RWPE2 (cell line): Measurements from ENCODE around the gene AFG3L2.

Source experiments
- ATAC-seq: fragments of 200-7000 bp; cut with Tn5 transposase; 3 replicates; pipeline ENCODE4 v1.9.1; 2021; ENCODE audit warnings: low read depth
- DNase-seq: peaks from one replicate; pipeline ENCODE4 v3.0.0-alpha.2; 2020; ENCODE audit warnings: low spot score
- H3K27ac ChIP-seq: fragments of 450-650 bp; 2 replicates; pipeline ENCODE4 v1.5.1; 2017; ENCODE audit warnings: mild to moderate bottlenecking; ENCODE audit not compliant: poor library complexity, severe bottlenecking
- H3K27me3 ChIP-seq: fragments of 250-450 bp; sonication (Bioruptor Pico); 2 replicates; pipeline ENCODE4 v1.5.1; 2021; ENCODE audit warnings: mild to moderate bottlenecking, moderate library complexity; ENCODE audit not compliant: insufficient read depth, poor library complexity, severe bottlenecking
- H3K36me3 ChIP-seq: fragments of 250-450 bp; sonication (Bioruptor Pico); 2 replicates; pipeline ENCODE4 v1.5.1; 2020; ENCODE audit warnings: low read depth, mild to moderate bottlenecking, moderate library complexity
- H3K4me1 ChIP-seq: fragments of 250-450 bp; sonication (Bioruptor Pico); 2 replicates; pipeline ENCODE4 v1.5.1; 2021; ENCODE audit warnings: mild to moderate bottlenecking, moderate library complexity; ENCODE audit not compliant: insufficient read depth, poor library complexity, severe bottlenecking
- H3K4me3 ChIP-seq: fragments of 250-450 bp; sonication (Bioruptor Pico); 2 replicates; pipeline ENCODE4 v1.5.1; 2021; ENCODE audit warnings: mild to moderate bottlenecking, moderate library complexity; ENCODE audit not compliant: severe bottlenecking
- H3K9me3 ChIP-seq: fragments of 250-450 bp; sonication (Bioruptor Pico); 2 replicates; pipeline ENCODE4 v1.5.1; 2021; ENCODE audit warnings: mild to moderate bottlenecking, moderate library complexity; ENCODE audit not compliant: severe bottlenecking
- CTCF ChIP-seq: fragments of 450-650 bp; IDR thresholded peaks from one replicate; pipeline ENCODE4 v1.5.1; 2017; ENCODE audit warnings: mild to moderate bottlenecking, moderate library complexity; ENCODE audit not compliant: poor library complexity, severe bottlenecking

AFG3L2 gene

GRCh38 chr18:12376754-12377555, at the start of gene AFG3L2:
Gene AFG3L2 (minus strand): TSS chr18:12377227. CDS start chr18:12377082, 145 bp downstream.
- peak; percentile 84 for ATAC-seq

GRCh38 chr18:12424252-12424651, 47.2 kb upstream of the AFG3L2 start:
- no peak for TF ChIP-seq CTCF
- DNase-seq, result no peak
- no peak overlapping the region for H3K4me3 ChIP-seq
- H3K27me3 ChIP-seq, result no peaks in the 10 kb centered on the region
- no peak for ATAC-seq
- no peaks in the 10 kb centered on the region for H3K9me3 ChIP-seq
- 0 out of 2 replicates have a peak, but pooled peaks cover 3% of the 10 kb centered on the region for H3K36me3 ChIP-seq
- no peaks in the 10 kb centered on the region for H3K4me1 ChIP-seq
- H3K27ac ChIP-seq, result no peak overlapping the region

More at GRCh38 chr18:12376754-12377555, at the start of gene AFG3L2:
- DNase-seq, result peak; percentile 99
- Histone ChIP-seq H3K36me3 (peaks cover 9% of the 10 kb centered on the region; the same call in 1 of the 2 replicates), H3K4me1 (peaks cover 5% of the 10 kb centered on the region), H3K27ac (peak within 1 kb of the TSS; percentile 81), H3K4me3 (peak within 1 kb of the TSS; percentile 58), H3K9me3 (no peaks in the 10 kb centered on the region), H3K27me3 (no peaks in the 10 kb centered on the region)
- no peak for TF ChIP-seq CTCF

GRCh38 chr18:12423820-12424219, 46.8 kb upstream of the AFG3L2 start:
- TF ChIP-seq CTCF, result no peak
- Histone ChIP-seq H3K9me3 (no peaks in the 10 kb centered on the region), H3K27ac (no peak overlapping the region), H3K27me3 (no peaks in the 10 kb centered on the region), H3K4me3 (no peak overlapping the region), H3K4me1 (no peaks in the 10 kb centered on the region), H3K36me3 (0 out of 2 replicates have a peak, but pooled peaks cover 3% of the 10 kb centered on the region)
- DNase-seq (no peak), ATAC-seq (no peak)

- no peak for DNase-seq
- no peak overlapping the region for H3K27ac ChIP-seq
- no peaks in the 10 kb centered on the region for H3K27me3 ChIP-seq
Observed at GRCh38 chr18:12423393-12423792, 46.4 kb upstream of the AFG3L2 start.

More at GRCh38 chr18:12423393-12423792, 46.4 kb upstream of the AFG3L2 start:
- Histone ChIP-seq H3K36me3 (0 out of 2 replicates have a peak, but pooled peaks cover 3% of the 10 kb centered on the region), H3K4me3 (no peak overlapping the region), H3K9me3 (no peaks in the 10 kb centered on the region), H3K4me1 (no peaks in the 10 kb centered on the region)
- TF ChIP-seq CTCF, result no peak
- ATAC-seq, result no peak
